ENCODE data around the gene CCL20.

Gene CCL20

DNA sequence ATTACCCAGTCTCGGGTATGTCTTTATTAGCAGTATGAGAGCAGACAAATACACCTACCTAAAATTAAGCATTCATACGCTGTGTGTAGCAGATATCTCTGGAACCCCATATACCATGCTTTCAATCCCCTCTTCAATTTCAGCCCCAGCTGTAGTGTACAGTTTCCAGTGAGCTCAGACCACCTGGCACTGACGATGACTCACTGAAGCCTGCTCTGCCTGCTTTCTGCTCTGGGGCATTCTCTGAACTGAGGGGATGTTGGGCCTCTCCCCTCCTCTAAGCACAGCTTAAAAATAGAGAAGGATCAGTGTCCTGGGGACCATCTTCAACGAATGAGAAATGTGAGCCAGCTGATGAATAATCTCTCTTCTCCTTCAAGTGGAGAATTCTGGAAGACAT is 8.7 kb upstream of the CCL20 start:
- no peak for DNase-seq

- no peak for DNase-seq
These were observed 8.1 kb upstream of the CCL20 start for GRCh38 chr2:227805578-227805977.

DNA sequence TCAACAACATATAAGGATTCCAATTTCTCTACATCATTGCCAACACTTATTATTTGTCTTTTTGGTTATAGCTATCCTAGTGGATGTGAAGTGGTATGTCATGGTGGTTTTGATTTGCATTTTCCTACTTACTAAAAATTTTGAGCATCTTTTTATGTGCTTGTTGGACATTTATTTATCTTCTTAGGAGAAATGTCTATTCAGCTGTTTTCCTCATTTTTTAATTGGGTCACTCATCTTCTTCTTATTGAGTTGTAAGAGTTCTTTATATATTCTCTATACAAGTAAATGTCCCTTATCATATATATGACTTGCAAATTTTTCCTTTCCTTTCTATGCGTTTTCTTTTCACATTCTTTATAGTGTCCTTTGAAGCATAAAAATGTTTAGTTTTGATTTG is 4.7 kb upstream of the CCL20 start:
- DNase-seq, result no peak

- DNase-seq, result no peak
These were observed 1.6 kb upstream of the CCL20 start for GRCh38 chr2:227812001-227812400.

- DNase-seq, result no peak
These were observed 447 bp upstream of the CCL20 start for GRCh38 chr2:227813229-227813561.

DNA sequence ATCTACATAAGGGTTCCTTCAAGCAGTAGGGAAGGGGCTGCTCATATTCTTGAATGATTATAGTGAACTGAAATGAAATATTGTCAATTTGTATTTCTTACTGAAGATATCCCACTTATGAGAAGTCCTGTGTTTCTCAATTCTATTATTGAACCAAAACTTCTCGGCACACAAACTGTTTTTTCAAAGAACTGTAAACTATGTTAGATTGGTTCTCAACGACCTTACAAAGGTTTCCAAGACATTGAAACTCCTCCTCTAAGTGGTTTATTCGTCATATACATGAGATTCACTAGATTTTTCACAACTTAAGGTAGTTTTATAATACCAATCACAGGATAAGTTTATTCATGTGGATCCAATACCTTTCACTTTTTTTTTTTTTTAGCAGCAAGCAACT is 1.4 kb downstream of the CCL20 start:
- DNase-seq, result no peak

DNA sequence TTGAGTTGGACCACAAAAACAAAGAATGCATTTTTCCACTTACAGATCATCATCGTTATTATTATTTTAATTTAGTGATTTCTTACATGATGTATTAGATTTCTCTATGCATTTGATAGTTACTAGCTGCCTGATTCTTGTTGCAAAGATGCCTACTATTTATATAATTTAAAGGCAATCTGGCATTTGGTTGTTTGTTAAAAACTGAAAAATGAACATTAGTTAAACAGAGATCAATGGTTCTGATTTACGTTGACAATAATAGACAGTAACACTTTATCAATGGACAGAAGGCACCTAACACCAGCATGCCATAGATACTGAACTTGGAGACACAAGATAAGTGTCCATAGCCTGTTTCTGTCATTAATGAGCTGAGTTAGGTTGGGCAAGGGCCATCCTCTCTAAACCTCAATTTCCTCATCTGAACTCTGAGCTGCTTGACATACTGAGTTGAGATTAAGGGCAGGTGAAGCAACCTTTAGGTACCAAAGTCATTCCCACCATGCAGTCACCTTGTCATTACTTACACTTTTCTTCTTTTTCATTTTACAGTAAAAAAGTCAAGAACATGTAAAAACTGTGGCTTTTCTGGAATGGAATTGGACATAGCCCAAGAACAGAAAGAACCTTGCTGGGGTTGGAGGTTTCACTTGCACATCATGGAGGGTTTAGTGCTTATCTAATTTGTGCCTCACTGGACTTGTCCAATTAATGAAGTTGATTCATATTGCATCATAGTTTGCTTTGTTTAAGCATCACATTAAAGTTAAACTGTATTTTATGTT is 3.1 kb downstream of the CCL20 start:
- DNase-seq, result no peak

- DNase-seq, result no peak
These were observed 3.7 kb downstream of the CCL20 start for GRCh38 chr2:227817336-227817735.

- no peak for DNase-seq
These were observed 4.4 kb downstream of the CCL20 start for GRCh38 chr2:227817850-227818674.

DNA sequence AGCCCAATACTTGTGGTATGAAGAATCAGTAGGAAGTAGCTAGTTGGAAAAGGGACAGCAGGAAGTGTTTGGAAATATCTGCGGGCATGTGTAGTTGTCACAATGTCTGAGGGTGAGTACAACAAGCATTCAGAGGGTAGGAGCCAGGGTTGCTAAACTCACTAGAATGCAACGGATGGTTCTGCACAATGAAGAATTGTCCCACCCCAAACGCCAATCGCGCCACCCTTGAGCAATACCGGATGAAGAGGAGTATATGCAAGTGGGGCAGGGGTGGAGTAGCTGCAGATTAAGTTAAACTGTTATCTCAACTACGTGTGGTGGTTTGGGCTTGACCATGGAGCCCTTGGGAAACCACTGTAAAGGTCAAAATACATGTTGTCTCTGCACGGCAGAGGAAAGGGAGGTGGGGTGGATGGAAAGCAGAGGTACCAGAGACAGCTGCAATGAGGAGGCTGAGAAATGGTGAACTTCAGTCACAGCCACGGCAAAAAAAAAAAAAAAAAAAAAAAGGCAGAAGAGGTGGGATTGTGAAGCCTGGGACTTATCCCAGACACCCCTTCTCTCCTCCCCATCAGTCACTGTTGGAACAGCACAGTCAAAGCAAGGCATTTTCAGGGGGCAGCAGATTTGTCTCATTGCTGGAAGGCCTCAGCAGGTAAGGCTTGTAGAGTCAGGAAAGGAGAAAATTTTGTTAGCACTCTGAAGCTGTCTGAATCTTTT is 5.2 kb downstream of the CCL20 start:
- no peak for DNase-seq

- DNase-seq, result no peak
These were observed 5.7 kb downstream of the CCL20 start for GRCh38 chr2:227819398-227819697.

GRCh38 chr2:227821043-227821942 is 7.7 kb downstream of the CCL20 start:
- DNase-seq, result no peak

DNA sequence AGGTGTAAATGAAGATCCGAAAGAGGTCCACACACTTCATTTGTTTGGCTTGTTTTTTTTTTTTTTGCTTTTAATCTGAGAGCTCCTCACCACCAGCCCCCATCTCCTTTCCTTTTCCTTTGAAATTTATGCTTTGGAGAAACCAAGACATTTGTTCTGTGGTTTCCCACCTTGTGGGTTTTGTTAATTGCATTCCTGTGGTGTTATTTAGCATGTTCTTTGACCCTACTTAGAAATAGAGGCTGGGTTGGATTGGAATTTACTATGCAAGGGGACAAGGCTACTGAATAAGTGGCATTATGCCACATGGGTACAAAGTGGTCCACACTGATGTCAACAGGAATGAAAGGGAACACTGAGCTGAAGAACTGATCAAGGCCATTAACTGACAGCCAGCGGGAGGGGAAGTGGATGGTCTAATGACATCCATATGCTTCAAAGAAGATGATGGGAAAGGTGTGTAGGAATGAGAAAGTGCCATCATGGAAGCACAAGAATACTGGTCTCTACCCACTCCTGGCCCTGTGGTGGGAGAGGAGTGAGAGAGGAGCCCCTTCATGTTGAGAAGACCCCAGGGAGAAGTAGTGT is 8.9 kb downstream of the CCL20 start:
- DNase-seq, result no peak

DNA sequence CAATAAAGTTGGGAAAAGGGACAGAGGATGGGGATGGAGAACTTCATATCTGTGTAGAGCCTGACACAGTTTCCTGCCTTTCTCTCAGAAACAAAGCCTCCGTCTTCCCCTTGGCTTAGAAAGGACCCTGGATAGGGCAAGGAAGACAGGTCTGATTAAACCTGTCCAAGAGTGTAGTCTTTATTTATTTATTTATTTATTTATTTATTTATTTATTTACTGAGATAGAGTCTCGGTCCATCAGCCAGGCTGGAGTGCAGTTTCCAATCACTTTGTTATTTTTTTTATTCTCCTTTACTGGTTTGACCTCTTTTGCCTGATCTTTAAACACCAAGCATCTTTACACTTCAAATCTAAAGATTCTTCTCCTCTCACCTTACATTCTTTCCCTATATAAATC is 10.3 kb downstream of the CCL20 start:
- DNase-seq, result no peak

DNA sequence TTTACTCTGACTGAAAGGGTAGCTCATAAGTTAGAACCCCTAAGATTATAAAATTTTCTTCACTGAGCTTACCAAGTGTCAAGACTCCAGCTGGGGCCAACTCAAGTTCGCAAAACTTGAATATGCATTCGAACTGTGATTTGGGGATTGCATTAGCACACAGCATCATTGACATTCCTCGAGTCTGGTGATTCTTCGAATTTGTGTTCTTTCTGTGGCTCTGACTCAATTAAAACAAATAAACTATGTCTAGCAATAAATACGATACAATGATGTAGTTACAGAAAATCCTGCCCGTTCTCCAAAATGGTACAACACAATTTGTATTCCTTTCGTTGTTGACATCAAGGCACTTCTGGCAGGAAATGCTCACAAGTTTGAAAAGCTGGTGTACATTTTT is 11.1 kb downstream of the CCL20 start:
- no peak for DNase-seq

- no peak for DNase-seq
These were observed 12.4 kb downstream of the CCL20 start for GRCh38 chr2:227826019-227826521.

DNA sequence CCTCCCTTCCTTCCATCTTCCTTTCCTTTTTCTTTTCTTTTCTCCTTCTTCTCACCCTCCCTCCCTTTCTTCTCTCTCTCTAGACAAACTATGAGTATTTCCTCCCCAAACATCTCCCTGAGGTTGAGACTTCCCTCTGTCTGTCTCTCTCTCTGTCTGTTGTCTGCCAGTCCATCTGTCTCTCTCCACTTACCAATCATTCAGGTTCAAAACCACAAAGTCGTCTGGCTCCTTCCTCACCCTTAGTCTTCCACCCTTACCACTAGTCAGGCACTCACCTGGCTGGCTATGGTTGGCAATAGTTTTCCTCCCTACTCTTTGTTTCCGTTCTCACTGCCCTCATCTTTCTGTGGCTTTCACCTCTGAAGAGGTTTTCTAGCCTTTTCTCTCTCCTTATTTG is 12.9 kb downstream of the CCL20 start:
- no peak for DNase-seq

DNA sequence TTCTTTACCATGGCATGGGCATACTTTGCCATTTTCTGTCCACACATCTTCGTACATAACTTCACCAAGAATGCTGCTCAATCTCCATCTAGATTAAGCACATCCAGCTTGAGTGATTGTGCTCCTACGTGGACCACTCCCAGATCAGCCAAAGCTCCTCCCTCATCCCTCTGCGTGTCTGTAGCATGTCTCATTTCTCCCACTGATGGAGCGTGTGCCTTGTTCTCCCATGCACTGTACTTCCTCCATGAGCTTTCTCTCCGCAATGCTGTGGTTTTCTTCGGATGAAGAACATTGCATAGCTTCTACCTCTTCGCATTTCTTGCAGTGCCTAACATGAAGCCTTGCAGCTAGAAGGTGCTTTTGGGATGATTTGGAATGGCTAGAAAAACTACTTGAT is 13.5 kb downstream of the CCL20 start:
- DNase-seq, result no peak

- no peak for DNase-seq
These were observed 14.9 kb downstream of the CCL20 start for GRCh38 chr2:227828477-227828912.

DNA sequence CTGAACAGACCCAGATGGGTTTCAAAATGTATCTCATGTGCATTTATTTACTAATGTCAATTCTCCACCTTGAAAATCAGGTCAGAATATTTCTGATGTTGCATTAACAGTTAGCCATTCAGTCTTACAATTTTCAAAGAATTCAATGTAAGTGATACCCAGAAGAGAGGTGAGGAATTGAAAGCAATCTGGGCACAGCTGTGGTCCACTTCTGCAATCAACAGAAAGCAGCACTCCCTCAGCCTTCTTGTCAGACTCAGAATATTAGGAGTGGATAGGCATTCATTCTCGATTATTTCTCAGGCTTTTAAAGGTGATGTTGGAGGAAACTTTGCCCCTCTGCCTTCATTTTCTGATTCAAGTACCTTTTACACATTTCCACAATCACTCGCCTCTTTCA is 15.7 kb downstream of the CCL20 start:
- no peak for DNase-seq

DNA sequence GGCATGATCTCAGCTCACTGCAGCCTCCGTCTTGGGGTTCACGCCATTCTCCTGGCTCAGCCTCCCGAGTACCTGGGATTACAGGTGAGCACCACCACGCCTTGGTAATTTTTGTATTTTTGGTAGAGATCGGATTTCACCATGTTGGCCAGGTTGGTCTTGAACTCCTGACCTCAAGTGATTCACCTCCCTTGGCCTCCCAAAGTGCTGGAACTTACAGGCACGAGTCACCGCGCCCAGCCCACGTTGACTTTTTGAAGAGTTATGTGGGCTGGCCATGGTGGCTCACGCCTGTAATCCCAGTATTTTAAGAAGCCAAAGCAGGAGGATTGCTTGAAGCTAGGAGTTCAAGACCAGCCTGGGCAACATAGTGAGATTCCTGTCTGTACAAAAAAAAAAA is 20.8 kb downstream of the CCL20 start:
- DNase-seq, result no peak

DNA sequence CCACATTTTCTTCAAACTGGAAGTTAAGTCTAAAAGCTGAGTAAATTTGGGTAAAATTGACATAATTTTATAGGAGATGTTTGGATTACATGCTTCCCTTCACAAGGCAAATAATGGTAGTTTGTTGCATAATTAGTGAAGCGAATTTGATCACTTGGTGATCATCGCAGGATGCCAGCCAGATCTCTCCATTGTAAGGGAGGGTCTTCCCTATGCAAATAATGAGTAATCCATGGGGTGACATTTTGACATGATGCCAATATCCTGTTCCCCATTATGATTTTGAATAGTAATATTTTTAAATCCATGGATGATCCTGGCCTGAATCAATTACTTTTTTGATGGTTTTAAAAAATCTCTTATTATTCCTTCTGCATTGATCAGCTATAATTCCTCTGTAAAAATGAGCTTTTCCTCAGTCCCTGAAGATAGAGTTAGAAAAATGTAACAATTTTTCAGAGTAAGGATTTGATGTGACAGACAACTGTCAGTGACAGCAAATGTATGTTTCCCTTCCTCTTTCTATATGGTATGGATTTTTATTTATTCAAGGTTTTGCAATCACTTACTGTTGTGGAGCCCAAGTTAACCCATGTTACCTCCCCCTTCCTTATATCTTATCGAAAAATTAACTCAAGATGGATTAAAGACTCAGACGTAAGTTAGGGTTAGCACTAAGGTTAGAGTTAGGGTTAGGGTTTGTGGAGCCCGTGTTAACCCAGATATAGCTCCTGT is 21.4 kb downstream of the CCL20 start:
- DNase-seq, result no peak

All from NCI-H2029 (cell line).